D721Med (cell line): ENCODE results near the gene RAC2.

Experiments
- DNase-seq: peaks from one replicate; pipeline ENCODE4 v3.0.0; 2011; ENCODE audit warnings: low spot score; ENCODE audit not compliant: insufficient read length
- FAIRE-seq: peaks from 2 replicates; lab custom pipeline; 2011; peaks lifted over from hg19 to GRCh38; lab: Jason Lieb, UNC
- TF ChIP-seq, protein P1 (sequence below): IDR thresholded peaks from 2 replicates; pipeline ENCODE4 v1.5.1; 2012; ENCODE audit warnings: mild to moderate bottlenecking, control low read depth; ENCODE audit not compliant: insufficient read depth; ENCODE audit errors: missing control alignments

RAC2 gene

DNA sequence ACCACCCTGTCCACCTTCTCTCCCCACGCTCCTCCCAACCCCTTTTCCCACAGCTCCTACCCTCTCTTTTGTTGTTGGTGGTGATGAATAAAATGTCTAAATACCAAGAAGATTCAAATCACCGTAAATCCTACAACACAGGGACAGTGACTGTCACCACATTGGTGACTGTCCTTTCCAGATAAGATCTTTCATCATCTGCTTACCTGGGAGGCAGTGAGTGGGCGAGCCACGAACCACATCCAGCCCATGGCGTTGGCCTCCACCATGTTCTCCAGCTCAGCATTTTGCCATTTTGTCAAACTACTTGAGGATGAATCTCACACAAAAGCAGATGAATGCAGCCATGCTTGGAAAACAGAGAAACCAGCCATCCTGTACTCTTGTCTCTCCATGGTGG lies 31.6 kb upstream of the RAC2 start:
- TF ChIP-seq, protein P1, sequence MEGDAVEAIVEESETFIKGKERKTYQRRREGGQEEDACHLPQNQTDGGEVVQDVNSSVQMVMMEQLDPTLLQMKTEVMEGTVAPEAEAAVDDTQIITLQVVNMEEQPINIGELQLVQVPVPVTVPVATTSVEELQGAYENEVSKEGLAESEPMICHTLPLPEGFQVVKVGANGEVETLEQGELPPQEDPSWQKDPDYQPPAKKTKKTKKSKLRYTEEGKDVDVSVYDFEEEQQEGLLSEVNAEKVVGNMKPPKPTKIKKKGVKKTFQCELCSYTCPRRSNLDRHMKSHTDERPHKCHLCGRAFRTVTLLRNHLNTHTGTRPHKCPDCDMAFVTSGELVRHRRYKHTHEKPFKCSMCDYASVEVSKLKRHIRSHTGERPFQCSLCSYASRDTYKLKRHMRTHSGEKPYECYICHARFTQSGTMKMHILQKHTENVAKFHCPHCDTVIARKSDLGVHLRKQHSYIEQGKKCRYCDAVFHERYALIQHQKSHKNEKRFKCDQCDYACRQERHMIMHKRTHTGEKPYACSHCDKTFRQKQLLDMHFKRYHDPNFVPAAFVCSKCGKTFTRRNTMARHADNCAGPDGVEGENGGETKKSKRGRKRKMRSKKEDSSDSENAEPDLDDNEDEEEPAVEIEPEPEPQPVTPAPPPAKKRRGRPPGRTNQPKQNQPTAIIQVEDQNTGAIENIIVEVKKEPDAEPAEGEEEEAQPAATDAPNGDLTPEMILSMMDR, result no peak
- DNase-seq (no peak), FAIRE-seq (no peak)

DNA sequence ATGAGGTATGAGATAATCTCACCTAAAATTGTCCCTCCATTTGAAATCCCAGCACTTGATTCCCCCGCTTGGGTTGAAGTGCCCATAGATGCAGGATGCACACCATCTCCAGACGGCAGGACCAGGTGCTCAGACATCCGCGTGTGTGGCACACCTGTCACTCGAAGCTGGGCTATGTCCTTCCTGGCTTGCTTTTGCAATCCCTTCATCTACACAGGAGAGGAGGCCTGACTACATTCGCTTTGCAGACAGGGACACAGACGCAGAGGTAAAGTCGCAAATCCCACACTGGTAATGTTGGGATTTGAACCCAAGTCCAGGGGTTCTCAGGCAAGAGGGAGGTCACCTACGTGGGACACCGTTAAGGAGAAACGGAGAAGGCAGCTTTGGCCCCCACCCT lies 31.1 kb upstream of the RAC2 start:
- DNase-seq (no peak), FAIRE-seq (no peak)
- TF ChIP-seq, protein P1, result no peak

DNA sequence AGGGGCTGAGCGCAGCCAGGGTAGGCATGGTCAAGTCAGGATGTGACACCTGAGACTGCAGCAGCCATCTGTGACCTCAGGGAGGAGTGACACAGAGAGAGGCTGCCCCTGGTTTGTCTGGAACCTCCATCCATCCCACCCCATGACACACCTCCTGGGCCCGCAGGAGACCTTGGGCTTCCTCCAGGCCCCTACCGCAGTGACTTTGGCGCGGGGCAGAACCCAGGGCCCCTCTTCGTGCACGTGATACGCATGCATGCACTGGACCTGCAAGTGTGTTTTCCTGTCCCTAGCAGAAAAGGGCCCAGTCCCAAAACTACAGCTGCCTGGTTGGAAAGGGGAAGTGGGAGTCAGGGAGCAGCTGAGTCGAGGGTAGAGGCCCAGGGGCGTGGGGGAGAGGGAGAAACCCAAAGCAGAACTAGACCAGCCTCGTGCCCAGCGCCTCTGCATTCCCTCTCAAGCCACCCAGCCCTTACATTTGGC lies 30.4 kb upstream of the RAC2 start:
- DNase-seq, result no peak
- TF ChIP-seq, protein P1, result no peak
- no peak for FAIRE-seq

DNA sequence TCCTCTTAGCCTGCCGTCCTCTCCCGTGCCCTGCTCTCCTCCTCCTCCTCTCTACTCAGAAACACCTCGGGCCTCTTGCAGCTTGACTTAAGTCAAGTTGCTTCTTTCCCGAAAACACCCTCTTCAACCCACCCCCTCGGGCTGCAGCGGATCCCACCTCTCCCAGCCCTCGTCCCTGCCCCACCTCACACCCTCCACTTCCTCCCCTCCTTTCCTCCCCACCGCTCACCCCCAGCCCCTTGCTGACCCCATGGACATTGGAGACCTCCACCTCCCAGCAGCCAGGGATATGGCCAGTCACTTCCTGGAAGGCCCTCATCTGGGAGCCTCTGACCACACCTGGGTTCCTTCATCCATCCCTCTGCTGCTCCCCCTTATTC lies 29.8 kb upstream of the RAC2 start:
- DNase-seq (no peak), FAIRE-seq (no peak)

DNA sequence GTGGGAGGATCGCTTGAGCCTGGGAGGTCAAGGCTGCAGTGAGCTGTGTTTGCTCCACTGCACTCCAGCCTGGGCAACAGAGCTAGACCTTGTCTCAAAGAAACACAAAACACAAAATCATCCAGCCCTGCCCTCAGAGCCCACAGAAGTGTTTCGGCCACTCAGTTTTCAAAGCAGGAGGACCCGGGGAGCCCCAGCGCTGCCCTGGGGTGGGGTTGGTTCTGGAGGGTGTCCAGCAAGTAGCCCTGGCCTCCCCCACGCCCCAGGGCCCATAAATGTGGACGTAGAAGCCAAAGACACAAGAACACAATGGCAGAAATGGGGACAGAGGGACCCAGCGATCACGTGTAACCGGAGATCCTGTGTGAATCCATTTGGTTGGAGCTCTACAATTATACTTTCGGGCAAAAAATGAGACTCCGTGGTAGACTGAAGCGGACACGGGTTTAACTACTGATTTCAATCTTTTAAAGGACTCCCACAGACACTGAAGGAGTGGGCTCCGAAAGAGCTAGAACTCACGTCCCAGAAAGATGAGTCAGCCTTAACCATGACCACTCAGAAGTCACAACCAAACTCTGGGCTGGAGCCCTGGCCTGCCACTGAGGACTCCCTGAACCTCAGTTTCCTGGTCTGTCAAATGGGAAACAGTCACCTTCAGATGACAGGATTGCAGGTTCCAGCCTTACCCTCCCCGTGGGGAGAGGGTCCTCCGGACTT lies 29.2 kb upstream of the RAC2 start:
- TF ChIP-seq, protein P1, result no peak
- FAIRE-seq, result no peak

More for the DNA sequence above, 29.8 kb upstream of the RAC2 start:
- TF ChIP-seq, protein P1, result no peak

DNA sequence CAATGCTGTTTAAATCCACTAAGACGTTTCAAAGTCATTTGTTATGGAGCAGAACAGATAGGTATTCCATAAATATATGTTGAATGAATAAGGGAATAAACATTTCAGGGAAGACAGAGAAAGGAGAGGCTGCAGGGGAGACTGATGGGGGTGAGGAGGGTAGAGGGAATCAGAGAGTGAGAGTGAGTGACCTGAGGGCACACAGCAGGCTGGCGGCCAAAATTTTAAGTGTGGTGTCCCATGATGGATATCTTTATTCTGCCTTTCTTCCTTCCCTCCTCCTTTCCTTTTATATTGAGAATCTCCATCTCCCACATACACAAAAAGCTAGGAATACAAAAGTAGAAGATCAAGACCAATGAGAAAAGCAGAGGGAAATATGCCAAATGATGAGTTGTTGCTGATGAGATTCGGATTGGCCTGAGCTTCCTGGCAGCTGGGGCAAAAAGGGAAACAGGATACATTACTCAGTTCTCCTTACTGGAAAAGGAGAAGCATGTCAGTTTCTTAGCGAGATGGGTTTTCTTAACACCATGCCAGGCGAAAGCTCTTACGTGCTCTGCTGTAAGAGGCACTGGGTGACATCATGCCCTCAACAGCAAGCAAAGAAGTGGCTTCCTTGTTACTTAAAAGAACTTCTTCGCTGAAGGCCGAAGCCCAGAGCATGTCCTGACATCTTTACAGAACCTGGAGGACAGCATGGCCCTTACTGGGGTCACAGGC lies 27.0 kb upstream of the RAC2 start:
- DNase-seq (no peak), FAIRE-seq (no peak)
- TF ChIP-seq, protein P1, result no peak

More for the DNA sequence above, 29.2 kb upstream of the RAC2 start:
- no peak for DNase-seq
